DOHH2 (cell line): ENCODE results near the gene SLC27A4.

Source experiments
- H3F3A ChIP-seq: fragments of 200-600 bp; sonication (generic), shearing (Covaris generic); 2 replicates; pipeline ENCODE4 v1.6.0; 2016; ENCODE audit warnings: antibody characterized with exemption, mild to moderate bottlenecking; ENCODE audit not compliant: control insufficient read depth, insufficient read depth
- H3K27ac ChIP-seq: fragments of 200-600 bp; sonication (generic); 2 replicates; pipeline ENCODE4 v1.5.1; 2014; ENCODE audit warnings: low read depth, mild to moderate bottlenecking, low read length, moderate library complexity
- H3K27me3 ChIP-seq: fragments of 200-600 bp; sonication (generic); 2 replicates; pipeline ENCODE4 v1.6.1; 2014; ENCODE audit warnings: mild to moderate bottlenecking, low read length, mixed read lengths; ENCODE audit not compliant: control insufficient read depth
- H3K36me3 ChIP-seq: fragments of 200-600 bp; sonication (generic); 2 replicates; pipeline ENCODE4 v1.6.1; 2014; ENCODE audit warnings: mild to moderate bottlenecking, low read length, moderate library complexity, mixed read lengths; ENCODE audit not compliant: control insufficient read depth
- H3K4me1 ChIP-seq: fragments of 200-600 bp; sonication (generic); 2 replicates; pipeline ENCODE4 v1.6.1; 2014; ENCODE audit warnings: mild to moderate bottlenecking, low read length, mixed read lengths; ENCODE audit not compliant: control insufficient read depth
- H3K4me2 ChIP-seq: fragments of 200-600 bp; sonication (generic); 2 replicates; pipeline ENCODE4 v1.6.0; 2014; ENCODE audit warnings: mild to moderate bottlenecking, low read length, moderate library complexity
- H3K4me3 ChIP-seq: fragments of 200-600 bp; sonication (generic); 2 replicates; pipeline ENCODE4 v1.5.1; 2014; ENCODE audit warnings: mild to moderate bottlenecking, low read length, mixed read lengths
- H3K79me2 ChIP-seq: fragments of 200-600 bp; sonication (generic); 2 replicates; pipeline ENCODE4 v1.6.1; 2014; ENCODE audit warnings: mild to moderate bottlenecking, low read length, mixed read lengths; ENCODE audit not compliant: control insufficient read depth
- H3K9me2 ChIP-seq: fragments of 200-600 bp; sonication (generic); replicated peaks from 2 replicates; pipeline ENCODE4 v1.6.1; 2014; ENCODE audit warnings: mild to moderate bottlenecking, low read length, mixed read lengths; ENCODE audit not compliant: control insufficient read depth
- H3K9me3 ChIP-seq: fragments of 200-600 bp; sonication (generic); 2 replicates; pipeline ENCODE4 v1.6.1; 2014; ENCODE audit warnings: antibody characterized with exemption, low read length, mixed read lengths; ENCODE audit not compliant: control insufficient read depth, insufficient read depth
- H4K20me1 ChIP-seq: fragments of 200-600 bp; sonication (generic); 2 replicates; pipeline ENCODE4 v1.6.0; 2014; ENCODE audit warnings: low read depth, mild to moderate bottlenecking, antibody characterized with exemption, low read length, moderate library complexity; ENCODE audit not compliant: control insufficient read depth, insufficient read depth
- CTCF ChIP-seq: fragments of 200-600 bp; sonication (generic); IDR thresholded peaks from one replicate; pipeline ENCODE4 v1.5.1; 2014; ENCODE audit warnings: antibody characterized with exemption, mild to moderate bottlenecking, low read depth, low read length; ENCODE audit not compliant: poor library complexity, severe bottlenecking
- EZH2phosphoT487 ChIP-seq: fragments of 200-600 bp; sonication (generic); IDR thresholded peaks from 2 replicates; pipeline ENCODE4 v1.6.1; 2017; ENCODE audit warnings: borderline replicate concordance, mild to moderate bottlenecking, antibody characterized with exemption, low read length, moderate library complexity, mixed read lengths

The SLC27A4 gene

GRCh38 chr9:128344931-128345605, 4.7 kb downstream of the SLC27A4 start:
- Histone ChIP-seq H3K4me1 (peaks cover 8% of the 10 kb centered on the region), H4K20me1 (no peaks in the 10 kb centered on the region), H3K9me3 (no peaks in the 10 kb centered on the region), H3K9me2 (no peaks in the 10 kb centered on the region), H3K36me3 (peaks cover 59% of the 10 kb centered on the region), H3K4me3 (no peak overlapping the region), H3K4me2 (no peak overlapping the region), H3K79me2 (peaks cover 8% of the 10 kb centered on the region), H3F3A (no peaks in the 10 kb centered on the region; the same call in 1 of the 2 replicates), H3K27me3 (no peaks in the 10 kb centered on the region), H3K27ac (no peak overlapping the region)
- no peak for TF ChIP-seq EZH2phosphoT487
- TF ChIP-seq CTCF: peak; percentile 26

- Histone ChIP-seq H3F3A (no peaks in the 10 kb centered on the region), H4K20me1 (no peaks in the 10 kb centered on the region), H3K9me2 (no peaks in the 10 kb centered on the region), H3K9me3 (no peaks in the 10 kb centered on the region), H3K4me1 (no peaks in the 10 kb centered on the region), H3K36me3 (peaks cover 48% of the 10 kb centered on the region), H3K27ac (no peak overlapping the region), H3K79me2 (no peaks in the 10 kb centered on the region), H3K27me3 (no peaks in the 10 kb centered on the region), H3K4me2 (no peak overlapping the region), H3K4me3 (no peak overlapping the region)
- no peak for TF ChIP-seq CTCF
- no peak for TF ChIP-seq EZH2phosphoT487
Measured at GRCh38 chr9:128349125-128349524, 8.8 kb downstream of the SLC27A4 start.

GRCh38 chr9:128349772-128350171, 9.4 kb downstream of the SLC27A4 start:
- no peak for TF ChIP-seq CTCF
- TF ChIP-seq EZH2phosphoT487: no peak
- peaks cover 41% of the 10 kb centered on the region for H3K36me3 ChIP-seq
- H3K9me3 ChIP-seq: no peaks in the 10 kb centered on the region
- no peaks in the 10 kb centered on the region for H4K20me1 ChIP-seq
- H3K27ac ChIP-seq: no peak overlapping the region
- no peak overlapping the region for H3K4me3 ChIP-seq
- no peaks in the 10 kb centered on the region for H3K9me2 ChIP-seq
- no peaks in the 10 kb centered on the region for H3K27me3 ChIP-seq
- no peak overlapping the region for H3K4me2 ChIP-seq
- H3K79me2 ChIP-seq: no peaks in the 10 kb centered on the region
- H3F3A ChIP-seq: no peaks in the 10 kb centered on the region
- H3K4me1 ChIP-seq: no peaks in the 10 kb centered on the region
